ENCODE data around the gene REG3A. TPM values are rescaled to one million over a fixed set of nuclear protein-coding genes. Genes with fewer than 3 reads are reported as not detected.

REG3A gene
- under 1 TPM in 1 of 8 experiments, not detected in 7; 0.54 TPM for total RNA-seq

- H3K27ac ChIP-seq: no peak within 1 kb of the TSS
- no peak within 1 kb of the TSS for H3K4me3 ChIP-seq
- ATAC-seq (replicated peaks in 6 of 8): no peak
- in situ Hi-C loops (cut with MboI; ENCODE audit: low pct_unique_long_range_greater_than_20kb in 2 of 9, low sequenced_read_pairs in 9 of 9, unreplicated experiment in 9 of 9): no loop called here
- no peaks in the 10 kb centered on the region for H3K4me1 ChIP-seq (replicated peaks in 1 of 2)
Measured at GRCh38 chr2:79159653-79160052, at the start of gene REG3A. Gene REG3A (minus strand): TSS chr2:79159753. CDS start chr2:79159405, 348 bp downstream.

GRCh38 chr2:79200762-79201161 lies 41.2 kb upstream of the REG3A start:
- in situ Hi-C loops (cut with MboI; ENCODE audit: low pct_unique_long_range_greater_than_20kb in 2 of 9, low sequenced_read_pairs in 9 of 9, unreplicated experiment in 9 of 9): loop anchor here in 4 of 9 experiments (25.0 kb wide), 4 partner anchors 163 to 687 kb away; partner anchors contain the start of gene REG3G (in 1 of the 4)
- H3K27ac ChIP-seq: no peak overlapping the region
- no peak overlapping the region for H3K4me3 ChIP-seq
- no peaks in the 10 kb centered on the region for H3K4me1 ChIP-seq (replicated peaks in 1 of 2)
- WGBS, 10 experiments: 0 to 78% (median 48%) methylated on average over 1 of the region's 1 CpG
- no peak for ATAC-seq (replicated peaks in 6 of 8)

- no peak overlapping the region for H3K27ac ChIP-seq
Measured at GRCh38 chr2:79191816-79192215, 32.3 kb upstream of the REG3A start.

GRCh38 chr2:79191081-79191480 lies 31.5 kb upstream of the REG3A start:
- WGBS, 10 experiments: 0 to 100% (median 0%) methylated on average over 1 of the region's 1 CpG; no CpG with 5 or more reads in 5 of the 10 experiments
- Histone ChIP-seq H3K4me1 (replicated peaks in 1 of 2) (peaks cover 0 to 6% of the 10 kb centered on the region in 2 donors), H3K4me3 (no peak overlapping the region), H3K27ac (no peak overlapping the region)
- in situ Hi-C loops (cut with MboI; ENCODE audit: low pct_unique_long_range_greater_than_20kb in 2 of 9, low sequenced_read_pairs in 9 of 9, unreplicated experiment in 9 of 9): no loop called here
- peak in 3 of 8 experiments; percentile 12 to 40 (median 23) for ATAC-seq (replicated peaks in 6 of 8)

More at GRCh38 chr2:79191816-79192215, 32.3 kb upstream of the REG3A start:
- Histone ChIP-seq H3K4me1 (replicated peaks in 1 of 2) (peaks cover 0 to 6% of the 10 kb centered on the region in 2 donors), H3K4me3 (no peak overlapping the region)
- in situ Hi-C loops (cut with MboI; ENCODE audit: low pct_unique_long_range_greater_than_20kb in 2 of 9, low sequenced_read_pairs in 9 of 9, unreplicated experiment in 9 of 9): no loop called here
- no peak for ATAC-seq (replicated peaks in 6 of 8)
- WGBS, 10 experiments: 37 to 96% (median 60%) methylated on average over 3 to 7 of the region's 7 CpGs; no CpG with 5 or more reads in 3 of the 10 experiments

- WGBS, 10 experiments: 0 to 80% (median 43%) methylated on average over 1 to 3 of the region's 3 CpGs
- Histone ChIP-seq H3K4me1 (replicated peaks in 1 of 2) (peaks cover 0 to 6% of the 10 kb centered on the region in 2 donors), H3K4me3 (no peak overlapping the region), H3K27ac (no peak overlapping the region)
- in situ Hi-C loops (cut with MboI; ENCODE audit: low pct_unique_long_range_greater_than_20kb in 2 of 9, low sequenced_read_pairs in 9 of 9, unreplicated experiment in 9 of 9): no loop called here
- ATAC-seq (replicated peaks in 6 of 8): no peak
Measured at GRCh38 chr2:79189465-79189864, 29.9 kb upstream of the REG3A start.

GRCh38 chr2:79181617-79182016 lies 22.1 kb upstream of the REG3A start:
- Histone ChIP-seq H3K4me1 (replicated peaks in 1 of 2) (peaks cover 16 to 21% of the 10 kb centered on the region in 2 donors), H3K4me3 (no peak overlapping the region), H3K27ac (no peak overlapping the region)
- WGBS, 10 experiments: 0 to 100% (median 93%) methylated on average over 1 to 2 of the region's 2 CpGs
- ATAC-seq (replicated peaks in 6 of 8): no peak
- in situ Hi-C loops (cut with MboI; ENCODE audit: low pct_unique_long_range_greater_than_20kb in 2 of 9, low sequenced_read_pairs in 9 of 9, unreplicated experiment in 9 of 9): no loop called here

- in situ Hi-C loops (cut with MboI; ENCODE audit: low pct_unique_long_range_greater_than_20kb in 2 of 9, low sequenced_read_pairs in 9 of 9, unreplicated experiment in 9 of 9): no loop called here
- H3K27ac ChIP-seq: no peak overlapping the region
- ATAC-seq (replicated peaks in 6 of 8): peak in 2 of 8 experiments; percentile 22 to 29
- 0 to 100% (median 82%) methylated on average over 2 of the region's 2 CpGs; no CpG with 5 or more reads in 5 of the 10 experiments for WGBS, 10 experiments
- no peak overlapping the region for H3K4me3 ChIP-seq
- H3K4me1 ChIP-seq (replicated peaks in 1 of 2): peaks cover 16 to 21% of the 10 kb centered on the region in 2 donors
Measured at GRCh38 chr2:79180092-79180491, 20.5 kb upstream of the REG3A start.

- H3K4me1 ChIP-seq (replicated peaks in 1 of 2): peaks cover 16 to 21% of the 10 kb centered on the region in 2 donors
- peak in 4 of 8 experiments; percentile 46 to 79 (median 70) for ATAC-seq (replicated peaks in 6 of 8)
- H3K27ac ChIP-seq: peak overlapping the region in 1 of 2 donors; percentile 44
- in situ Hi-C loops (cut with MboI; ENCODE audit: low pct_unique_long_range_greater_than_20kb in 2 of 9, low sequenced_read_pairs in 9 of 9, unreplicated experiment in 9 of 9): no loop called here
- H3K4me3 ChIP-seq: no peak overlapping the region
- WGBS, 10 experiments: 0 to 50% (median 26%) methylated on average over 1 to 4 of the region's 4 CpGs; no CpG with 5 or more reads in 2 of the 10 experiments
Measured at GRCh38 chr2:79179036-79179435, 19.5 kb upstream of the REG3A start.

- in situ Hi-C loops (cut with MboI; ENCODE audit: low pct_unique_long_range_greater_than_20kb in 2 of 9, low sequenced_read_pairs in 9 of 9, unreplicated experiment in 9 of 9): no loop called here
- H3K27ac ChIP-seq: no peak overlapping the region
- 0 to 85% (median 20%) methylated on average over 1 to 6 of the region's 6 CpGs; no CpG with 5 or more reads in 1 of the 10 experiments for WGBS, 10 experiments
Measured at GRCh38 chr2:79178076-79178674, 18.6 kb upstream of the REG3A start.

GRCh38 chr2:79171348-79171958 lies 11.9 kb upstream of the REG3A start:
- 0 to 91% (median 82%) methylated on average over 1 to 2 of the region's 2 CpGs for WGBS, 10 experiments
- no peak overlapping the region for H3K27ac ChIP-seq
- in situ Hi-C loops (cut with MboI; ENCODE audit: low pct_unique_long_range_greater_than_20kb in 2 of 9, low sequenced_read_pairs in 9 of 9, unreplicated experiment in 9 of 9): no loop called here

More at GRCh38 chr2:79178076-79178674, 18.6 kb upstream of the REG3A start:
- Histone ChIP-seq H3K4me3 (no peak overlapping the region), H3K4me1 (replicated peaks in 1 of 2) (peaks cover 16 to 21% of the 10 kb centered on the region in 2 donors)
- peak in 4 of 8 experiments; percentile 65 to 83 (median 78) for ATAC-seq (replicated peaks in 6 of 8)

GRCh38 chr2:79162801-79163200 lies 3.2 kb upstream of the REG3A start:
- Histone ChIP-seq H3K4me1 (replicated peaks in 1 of 2) (no peaks in the 10 kb centered on the region), H3K27ac (no peak overlapping the region), H3K4me3 (no peak overlapping the region)
- 33 to 100% (median 100%) methylated on average over 1 of the region's 1 CpG; no CpG with 5 or more reads in 2 of the 10 experiments for WGBS, 10 experiments
- no peak for ATAC-seq (replicated peaks in 6 of 8)
- in situ Hi-C loops (cut with MboI; ENCODE audit: low pct_unique_long_range_greater_than_20kb in 2 of 9, low sequenced_read_pairs in 9 of 9, unreplicated experiment in 9 of 9): no loop called here

More at GRCh38 chr2:79171348-79171958, 11.9 kb upstream of the REG3A start:
- no peak for ATAC-seq (replicated peaks in 6 of 8)
- Histone ChIP-seq H3K4me1 (replicated peaks in 1 of 2) (no peaks in the 10 kb centered on the region), H3K4me3 (no peak overlapping the region)

GRCh38 chr2:79162132-79162531 lies 2.6 kb upstream of the REG3A start:
- no peak overlapping the region for H3K4me3 ChIP-seq
- H3K4me1 ChIP-seq (replicated peaks in 1 of 2): no peaks in the 10 kb centered on the region
- 0 to 100% (median 42%) methylated on average over 1 to 2 of the region's 2 CpGs for WGBS, 10 experiments
- in situ Hi-C loops (cut with MboI; ENCODE audit: low pct_unique_long_range_greater_than_20kb in 2 of 9, low sequenced_read_pairs in 9 of 9, unreplicated experiment in 9 of 9): no loop called here
- H3K27ac ChIP-seq: no peak overlapping the region
- no peak for ATAC-seq (replicated peaks in 6 of 8)

- no peaks in the 10 kb centered on the region for H3K4me1 ChIP-seq (replicated peaks in 1 of 2)
- no peak overlapping the region for H3K27ac ChIP-seq
- H3K4me3 ChIP-seq: no peak overlapping the region
- WGBS, 10 experiments: 6 to 73% (median 50%) methylated on average over 1 to 2 of the region's 2 CpGs; no CpG with 5 or more reads in 7 of the 10 experiments
- no peak for ATAC-seq (replicated peaks in 6 of 8)
- in situ Hi-C loops (cut with MboI; ENCODE audit: low pct_unique_long_range_greater_than_20kb in 2 of 9, low sequenced_read_pairs in 9 of 9, unreplicated experiment in 9 of 9): no loop called here
Measured at GRCh38 chr2:79159030-79159429, 523 bp downstream of the REG3A start.

Measured in motor neuron (in vitro differentiated cells).